G401 (cell line): ENCODE data around the gene C5. TPM values are rescaled to one million over a fixed set of nuclear protein-coding genes. Genes with fewer than 3 reads are reported as not detected.

ENCODE experiments used
- DNase-seq: peaks from one replicate; pipeline ENCODE4 v3.0.0-alpha.2; 2015; ENCODE audit warnings: low spot score
- in situ Hi-C: cut with HindIII; loops from 2 replicates; pipeline ENCODE4 v1.10.0; 2016; ENCODE audit warnings: low sequenced_read_pairs, mixed read lengths
- total RNA-seq: library from RNA; depleted of rRNA; stranded (reverse); fragments of >200 nt; shearing (Covaris generic); gene quantifications from 2 replicates; pipeline ENCODE4 v1.2.3, GENCODE V29; 2014

Gene C5
- total RNA-seq, 1 experiment from 2014 or later = 20.7 TPM

DNA sequence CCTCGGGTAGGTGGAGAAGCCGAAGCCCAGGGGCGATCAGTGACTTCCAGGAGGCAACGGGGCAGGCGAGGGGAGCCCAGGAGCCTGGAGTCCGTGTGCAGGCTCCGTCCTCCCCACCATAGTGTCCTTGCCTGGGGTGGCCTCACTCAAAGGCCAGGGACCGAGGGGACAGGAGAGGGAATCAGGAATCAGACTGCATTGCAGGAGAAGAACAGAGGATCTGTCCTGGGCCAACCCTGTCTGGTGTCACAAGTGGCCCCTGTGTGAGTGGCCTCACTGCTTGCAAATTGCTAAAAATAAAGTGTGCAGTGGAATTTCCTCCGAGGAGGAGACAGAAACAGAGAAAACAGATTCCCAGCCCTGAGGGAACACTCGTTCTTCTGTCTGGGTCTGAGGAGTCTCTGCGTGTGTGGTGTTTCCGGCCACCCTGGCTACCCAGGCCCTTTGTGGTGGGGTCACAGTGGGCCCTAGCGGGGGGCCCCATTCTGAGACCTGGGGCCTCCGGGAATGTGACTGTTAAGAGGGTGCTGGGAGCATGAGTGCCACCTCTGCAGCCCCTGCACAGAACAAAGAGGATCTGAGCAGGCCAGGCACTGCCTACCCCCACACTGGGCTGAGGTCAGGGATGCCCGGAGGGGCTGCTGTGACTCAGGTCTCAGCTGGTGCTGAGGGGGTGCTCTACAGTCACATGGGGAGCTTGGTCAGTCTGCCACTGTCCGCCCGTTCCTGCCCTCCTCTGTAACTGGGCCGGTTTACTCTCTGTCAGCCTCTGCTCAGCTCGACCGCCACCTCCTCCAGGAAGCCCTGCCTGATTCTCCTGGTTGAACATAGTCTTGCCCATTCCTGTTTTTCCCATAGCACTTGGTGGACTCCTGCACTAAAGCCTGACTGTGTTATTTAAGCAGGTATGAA is 130.9 kb downstream of the C5 start:
- in situ Hi-C loops = no loop called here
- no peak for DNase-seq

DNA sequence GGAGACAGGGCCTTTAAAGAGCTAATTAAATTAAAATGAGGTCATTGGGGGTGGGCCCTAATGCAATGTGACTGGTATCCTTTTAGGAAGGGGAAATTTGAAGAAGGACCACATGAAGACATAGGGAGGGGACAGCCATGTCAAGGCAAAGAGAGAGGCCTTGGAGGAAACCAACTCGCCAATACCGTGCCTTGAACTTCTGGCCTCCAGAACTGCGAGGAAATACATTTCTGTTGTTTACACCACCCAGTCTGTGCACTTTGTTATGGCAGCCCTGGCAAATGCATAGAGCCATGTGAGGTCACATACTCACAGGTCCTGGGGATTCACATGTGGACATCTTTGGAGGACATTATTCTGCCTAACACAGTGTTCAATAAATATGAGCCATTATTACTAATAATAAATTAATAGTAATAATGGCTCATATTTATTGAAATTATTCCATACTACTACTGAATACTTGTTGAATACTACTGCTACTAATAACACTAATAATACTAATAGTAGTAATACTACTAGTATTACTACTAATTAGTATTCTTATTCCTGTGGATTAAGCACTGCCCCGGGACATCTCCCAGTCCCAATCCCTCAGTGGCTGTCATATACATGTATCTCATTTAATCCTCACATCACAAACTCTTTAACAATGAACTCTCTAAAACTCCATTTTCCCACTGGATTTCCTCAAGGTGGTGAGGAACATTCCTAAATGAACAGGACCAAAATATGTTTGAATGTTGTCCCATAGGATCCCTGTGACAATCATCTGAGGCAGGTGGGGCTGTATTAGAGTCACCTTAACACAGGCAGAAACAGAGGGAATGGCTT is 131.9 kb downstream of the C5 start:
- in situ Hi-C loops = no loop called here

DNA sequence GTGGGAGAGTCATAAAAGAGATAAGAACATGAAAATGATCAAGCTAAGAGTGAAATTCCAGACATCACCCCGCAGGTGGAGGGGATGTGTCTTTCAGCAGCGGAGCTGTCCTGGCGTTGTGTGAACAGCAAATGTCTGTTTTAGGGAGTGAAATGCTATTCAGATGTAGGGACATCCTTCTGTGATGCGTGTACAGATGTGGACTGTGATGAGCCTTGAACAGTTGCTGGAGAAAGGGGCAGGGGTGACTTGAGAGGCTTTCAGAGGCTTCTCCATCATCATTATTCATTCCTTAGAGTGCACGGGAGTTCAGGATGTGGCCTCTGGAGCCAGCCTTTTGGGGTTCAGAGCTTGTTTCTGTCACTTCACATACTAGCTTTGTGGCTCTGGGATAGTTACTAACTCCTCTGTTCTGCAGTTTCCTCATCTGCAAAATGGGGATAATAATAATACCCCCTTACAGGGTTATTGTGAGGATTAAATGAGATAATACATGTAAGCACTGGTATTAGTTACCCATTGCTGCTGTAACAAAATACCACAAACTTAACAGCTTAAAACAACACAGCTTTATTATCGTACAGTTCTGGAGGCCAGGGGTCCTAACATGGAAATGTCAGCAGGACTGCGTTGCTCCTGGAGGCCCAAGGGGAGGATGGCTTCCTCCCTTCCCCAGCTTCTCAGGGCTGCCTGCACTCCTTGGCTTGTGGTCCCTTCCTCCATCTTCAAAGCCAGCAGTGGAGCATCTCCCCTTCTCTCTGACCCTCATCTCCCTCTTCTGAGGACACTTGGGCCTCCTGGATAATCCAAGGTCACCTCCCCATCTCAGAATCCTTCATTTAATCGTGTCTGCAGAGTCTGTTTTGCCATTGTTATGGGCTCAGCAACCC is 132.8 kb downstream of the C5 start:
- no peak for DNase-seq
- in situ Hi-C loops = no loop called here

More for the DNA sequence above, 131.9 kb downstream of the C5 start:
- no peak for DNase-seq

DNA sequence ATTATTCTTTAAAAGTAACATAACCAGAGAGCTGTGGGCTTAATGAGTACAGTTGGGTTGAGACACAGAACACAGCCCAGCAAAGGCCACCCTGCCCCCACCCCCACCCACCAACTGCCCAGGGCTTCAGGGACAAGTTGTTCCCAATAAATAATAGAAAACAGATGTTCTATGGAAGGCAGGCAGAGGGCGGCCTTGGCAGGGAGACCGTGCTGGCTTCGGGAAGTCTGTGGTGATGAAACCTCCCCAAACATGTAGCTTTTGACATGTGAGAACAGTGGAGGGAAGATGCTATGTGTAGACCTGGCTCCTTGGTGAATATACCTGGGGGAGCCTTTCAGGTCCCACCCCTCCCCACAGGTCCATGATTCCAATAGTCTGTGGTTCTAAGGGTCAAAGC is 133.5 kb downstream of the C5 start:
- in situ Hi-C loops = no loop called here
- no peak for DNase-seq

DNA sequence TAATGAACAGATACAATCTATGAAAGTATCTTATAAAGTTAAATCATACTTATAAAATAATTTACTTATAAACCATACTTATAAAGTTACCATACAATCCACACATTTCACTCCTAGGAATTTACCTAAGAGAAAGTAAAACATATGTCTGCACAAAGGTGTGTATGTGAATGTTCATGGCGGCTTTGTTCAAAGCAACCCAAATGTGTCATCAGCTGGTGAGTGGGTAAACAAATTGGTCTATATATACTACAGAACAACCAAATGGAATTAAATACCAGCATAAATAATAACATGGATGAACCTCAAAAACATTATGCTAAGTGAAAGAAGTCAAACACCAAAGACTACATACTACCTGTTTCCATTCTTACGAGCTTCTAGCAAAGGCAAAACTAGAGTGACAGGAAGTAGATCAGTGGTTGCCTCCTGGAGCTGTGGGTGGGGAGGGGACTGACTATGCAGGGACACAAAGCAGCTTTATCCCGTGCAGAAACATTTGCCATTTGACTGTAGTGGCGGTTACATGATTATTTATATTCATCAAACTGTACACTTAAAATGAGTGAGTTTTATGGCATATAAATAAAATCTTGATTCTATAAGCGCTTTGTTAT is 134.1 kb downstream of the C5 start:
- no peak for DNase-seq

DNA sequence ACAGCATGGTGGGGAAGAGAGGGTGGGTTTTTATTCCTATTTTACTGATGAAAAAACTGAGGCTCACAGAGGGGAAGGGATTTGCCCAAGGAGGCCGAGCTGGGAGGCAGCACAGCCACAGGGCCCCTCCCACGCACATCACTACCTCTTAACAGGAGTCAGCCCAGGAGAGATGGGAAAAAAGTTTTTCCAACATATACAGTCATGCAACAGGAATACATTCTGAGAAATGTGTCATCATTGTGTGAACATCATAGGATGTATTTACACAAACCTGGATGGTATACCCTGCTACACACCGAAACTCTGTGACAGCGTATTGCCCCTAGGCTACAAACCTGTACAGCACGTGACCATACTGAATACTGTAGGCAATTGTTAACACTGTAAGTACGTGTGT is 135.1 kb downstream of the C5 start:
- no peak for DNase-seq

More for the DNA sequence above, 134.1 kb downstream of the C5 start:
- in situ Hi-C loops = no loop called here

DNA sequence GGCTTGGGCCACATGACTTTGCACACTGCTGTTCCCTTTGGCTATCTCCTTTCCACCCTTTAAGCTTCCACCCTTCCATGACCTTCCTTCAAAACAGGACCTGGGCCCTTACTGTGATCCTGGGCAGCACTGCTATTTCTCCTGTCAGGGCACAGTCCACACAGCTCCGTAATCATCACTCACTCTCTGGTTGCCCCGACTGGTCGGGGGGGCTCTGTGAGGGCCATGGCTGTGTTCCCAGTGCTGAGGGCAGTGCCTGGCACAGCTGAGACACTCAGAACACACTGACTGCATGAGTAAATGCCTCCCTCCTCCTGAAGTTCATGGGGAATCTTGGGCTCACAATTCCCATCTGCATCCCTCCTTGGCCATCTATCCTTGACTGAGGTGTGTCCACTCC is 135.7 kb downstream of the C5 start:
- in situ Hi-C loops = no loop called here
- no peak for DNase-seq

More for the DNA sequence above, 135.1 kb downstream of the C5 start:
- in situ Hi-C loops = no loop called here

DNA sequence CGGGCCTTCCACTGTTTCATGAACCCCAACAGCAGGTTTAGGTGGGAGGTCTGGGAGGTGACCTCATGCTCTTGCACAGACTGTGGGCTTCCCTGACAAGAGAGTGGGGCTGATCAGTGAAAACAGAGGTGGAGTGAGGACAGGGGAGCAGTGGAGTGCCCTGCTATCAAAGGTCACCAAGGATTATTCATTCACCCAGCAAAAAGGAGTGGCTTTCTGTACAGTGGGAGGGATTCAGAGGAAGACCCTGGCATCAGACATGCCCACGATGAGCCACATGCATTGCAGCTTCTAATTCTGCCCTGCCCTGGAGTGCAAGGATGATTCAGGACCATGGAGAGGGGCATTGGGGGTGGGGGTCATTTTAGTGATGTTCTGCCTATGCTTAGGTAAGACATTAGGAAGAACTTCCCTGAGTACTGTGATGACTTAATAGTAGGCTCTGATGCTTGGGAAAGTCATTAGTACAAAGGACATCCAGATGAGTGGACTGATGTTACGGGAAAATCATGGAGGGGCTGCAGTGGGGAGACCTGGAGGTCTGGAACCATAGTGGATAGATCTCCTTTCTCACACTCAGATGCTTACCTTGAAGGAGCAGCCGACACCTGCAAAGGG is 136.3 kb downstream of the C5 start:
- DNase-seq = no peak
- in situ Hi-C loops = no loop called here

DNA sequence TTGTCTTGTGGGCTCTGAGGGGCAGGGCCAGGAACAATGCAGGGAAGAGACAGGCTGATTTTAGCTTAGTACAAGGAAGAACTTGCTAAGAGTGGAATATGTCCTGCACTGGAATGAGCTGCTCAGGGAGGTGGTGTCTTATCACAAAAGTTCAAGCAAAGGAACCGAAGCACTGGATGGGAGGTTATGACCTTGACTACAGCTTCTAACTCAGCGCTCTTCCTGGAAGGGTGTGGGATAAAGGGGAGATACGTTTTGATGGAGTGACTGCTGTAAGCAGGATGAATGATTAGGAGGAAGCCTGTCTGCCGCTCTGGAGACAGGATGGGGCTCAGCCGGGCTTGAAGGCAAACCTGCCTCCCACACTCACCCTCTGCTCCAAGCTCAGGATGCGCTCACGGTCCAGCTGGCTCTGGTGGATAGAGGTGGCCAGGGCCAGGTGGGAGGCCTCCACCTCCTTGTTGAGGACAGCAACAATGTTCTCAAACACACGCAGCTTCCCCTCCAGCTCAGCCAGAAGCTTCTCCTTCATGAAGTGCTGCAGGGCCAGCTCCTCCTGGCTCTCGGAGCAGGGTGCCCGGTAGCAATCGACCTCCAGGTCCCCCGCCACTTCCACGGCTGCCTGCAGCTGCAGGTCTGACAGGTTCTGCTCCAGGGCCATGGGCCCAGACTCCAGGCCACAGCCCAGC is 137.0 kb downstream of the C5 start:
- in situ Hi-C loops = no loop called here
- no peak for DNase-seq

DNA sequence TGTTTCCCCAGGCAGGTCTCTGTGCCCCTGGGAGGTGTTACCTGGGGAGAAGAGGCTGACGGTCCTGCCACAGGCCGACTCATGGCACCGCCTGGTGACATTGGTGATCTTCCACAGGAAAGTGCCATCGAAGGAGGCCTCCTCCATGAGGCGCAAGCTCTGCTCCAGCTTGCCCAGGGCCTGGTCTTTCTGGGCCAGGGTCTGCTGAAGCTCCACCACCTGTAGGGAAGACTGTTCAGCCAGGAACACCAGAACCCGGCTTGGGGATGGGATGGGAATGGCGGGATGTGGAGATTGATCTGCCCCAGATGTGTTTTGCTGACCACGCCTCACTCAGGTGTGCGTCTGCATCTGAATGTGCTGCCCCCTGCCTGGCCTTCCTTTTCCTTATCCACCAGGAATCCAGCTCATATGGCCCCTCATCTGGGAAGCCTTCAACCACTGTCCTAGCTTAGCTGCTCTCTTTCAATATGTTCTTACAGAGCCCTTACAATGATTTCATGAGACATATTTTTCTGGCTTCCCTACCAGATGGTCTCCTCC is 138.7 kb downstream of the C5 start:
- no peak for DNase-seq
- in situ Hi-C loops = no loop called here

DNA sequence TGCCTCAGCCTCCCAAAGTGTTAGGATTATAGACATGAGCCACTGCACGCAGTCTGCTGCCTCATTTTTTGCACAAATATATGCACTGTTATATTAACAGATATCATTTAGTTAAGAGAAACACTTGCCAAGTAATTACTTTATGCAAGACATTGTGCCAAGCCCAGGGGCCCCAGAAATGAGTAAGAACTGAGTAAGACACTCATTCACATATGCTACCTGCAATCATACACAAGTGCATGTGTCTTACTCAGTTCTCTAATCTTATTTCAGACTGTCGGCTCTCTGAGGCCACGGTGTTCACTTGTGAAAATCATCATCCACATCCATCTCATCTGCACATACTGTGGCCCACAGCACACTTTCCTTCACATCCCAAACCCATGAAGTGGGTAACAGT is 139.4 kb downstream of the C5 start:
- no peak for DNase-seq
- in situ Hi-C loops = no loop called here

DNA sequence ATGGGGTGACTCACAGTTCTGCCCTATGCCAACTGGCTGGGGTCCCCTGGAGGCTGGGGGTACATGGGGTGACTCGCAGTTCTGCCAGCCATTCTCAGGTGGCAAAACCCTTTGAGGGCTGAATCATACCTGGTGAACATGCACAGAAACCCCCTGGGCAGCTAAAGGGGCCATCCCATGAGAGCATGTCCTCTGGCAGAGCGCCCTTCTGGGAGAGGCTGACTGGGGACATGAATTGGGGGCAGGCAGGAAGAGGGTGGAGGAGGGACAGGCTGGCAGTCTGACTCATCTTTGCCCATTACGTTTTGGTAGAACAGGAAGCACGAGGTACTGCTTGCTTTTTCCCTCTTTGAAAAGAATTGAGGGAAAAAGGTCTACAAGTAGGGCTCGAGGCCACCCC is 140.2 kb downstream of the C5 start:
- DNase-seq = no peak
- in situ Hi-C loops = no loop called here

DNA sequence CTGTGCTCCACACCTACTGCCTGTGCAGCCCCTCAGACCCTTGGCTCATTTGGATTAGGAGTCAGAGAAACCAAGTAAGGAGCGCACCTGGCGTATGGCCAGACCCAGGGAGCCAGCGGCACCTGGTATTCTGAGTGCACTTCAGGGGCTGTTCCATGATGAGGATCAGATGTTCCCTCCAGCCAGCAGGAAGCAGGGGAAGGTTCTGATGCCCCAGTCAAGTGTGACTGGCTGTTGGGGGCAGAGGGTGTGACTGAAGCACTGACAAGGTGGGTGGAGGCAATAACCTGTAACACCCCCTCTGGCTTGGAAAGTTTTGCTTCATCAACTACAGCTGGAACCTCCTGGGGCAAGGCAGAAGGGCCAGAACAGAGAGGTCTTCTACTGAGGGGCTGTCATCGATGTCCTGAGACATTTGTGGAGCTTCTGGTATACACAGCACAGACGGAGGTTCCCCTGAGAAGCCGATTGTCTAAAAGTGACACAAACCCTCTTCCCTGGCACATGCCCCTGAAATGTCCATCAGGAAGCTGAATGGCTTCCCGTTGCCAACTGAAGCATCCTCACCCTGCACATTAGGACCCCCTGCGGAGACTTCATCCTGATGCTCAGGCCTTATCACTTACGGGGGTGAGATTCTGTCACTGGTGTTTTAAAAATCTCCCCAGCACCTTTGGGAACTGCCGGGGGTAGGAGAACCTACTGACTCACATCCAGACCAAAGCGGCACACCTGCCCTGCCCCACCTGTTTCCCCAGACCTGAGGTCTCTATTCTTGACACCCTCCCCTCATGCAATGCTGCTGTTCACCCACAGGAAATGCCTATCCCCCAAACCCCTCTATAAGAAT is 144.5 kb downstream of the C5 start:
- no peak for DNase-seq
- in situ Hi-C loops = no loop called here

DNA sequence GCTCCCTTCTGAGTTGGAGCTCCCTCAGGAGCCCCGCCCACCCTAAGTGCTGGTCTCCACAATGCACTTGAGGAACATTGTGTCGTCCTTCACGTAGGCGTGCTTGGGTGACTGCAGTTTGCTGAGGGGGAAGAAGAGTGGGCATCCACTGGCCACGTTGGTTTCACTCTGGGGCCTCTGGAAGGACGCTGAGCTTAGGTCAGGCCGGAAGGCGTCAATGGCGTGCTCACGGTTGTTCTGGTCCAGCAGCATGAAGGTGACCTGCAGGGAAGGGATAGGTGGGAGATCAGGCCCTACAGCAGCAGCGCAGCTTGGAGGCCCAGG is 145.1 kb downstream of the C5 start:
- no peak for DNase-seq
- in situ Hi-C loops = no loop called here

DNA sequence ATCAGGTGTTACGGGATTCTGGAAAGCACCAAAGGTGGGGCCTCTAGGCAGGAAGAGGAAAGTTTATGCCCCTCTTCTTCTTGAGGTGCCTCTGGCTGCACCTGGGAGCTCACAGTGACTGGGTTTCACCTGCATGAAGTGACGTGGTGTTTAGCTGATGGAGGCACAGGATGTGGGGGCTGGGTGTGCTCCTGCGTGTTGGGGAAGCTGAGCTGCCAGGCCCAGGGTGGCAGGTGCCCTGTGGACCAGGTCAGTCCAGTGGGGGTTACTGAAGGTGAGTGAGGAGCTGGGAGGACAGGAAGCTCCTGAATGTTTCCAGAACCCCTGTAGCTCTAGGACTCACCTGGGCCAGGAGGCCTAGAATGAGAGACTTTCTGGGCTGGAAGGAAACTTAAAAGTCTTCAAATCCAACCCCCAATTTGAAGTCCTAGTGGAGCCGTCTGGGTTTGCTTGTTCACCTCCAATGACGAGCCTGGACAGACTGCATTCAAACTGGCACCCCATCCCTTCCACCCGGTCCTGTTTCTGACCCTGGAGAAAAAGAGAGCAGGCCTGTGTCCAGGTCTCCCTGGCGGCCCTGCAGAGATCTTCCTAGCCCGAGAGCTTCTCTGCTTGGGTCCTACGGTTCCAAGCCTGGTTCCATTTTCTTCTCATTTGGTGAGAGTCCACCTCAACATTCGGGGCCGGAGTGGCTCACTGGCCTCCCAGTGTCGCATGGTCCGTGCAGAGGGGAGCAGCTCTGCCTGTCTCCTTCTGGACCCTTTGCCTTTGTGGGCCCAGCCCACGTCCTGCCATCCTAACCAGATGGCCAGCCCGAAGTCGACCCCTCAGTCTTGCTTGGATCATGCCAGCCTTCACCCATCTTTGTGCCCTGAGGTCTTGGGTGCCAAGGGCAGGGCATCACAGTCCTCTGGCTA is 145.8 kb downstream of the C5 start:
- no peak for DNase-seq
- in situ Hi-C loops = no loop called here
